Epithelial cell of proximal tubule (primary cell): ENCODE data around the gene BACE2. TPM values are rescaled to one million over a fixed set of nuclear protein-coding genes. Genes with fewer than 3 reads are reported as not detected.

Source experiments
- DNase-seq: peaks from one replicate; pipeline ENCODE4 v3.0.0-alpha.2; 2011; ENCODE audit warnings: low read depth
- H3K4me3 ChIP-seq: 2 replicates; pipeline ENCODE4 v1.5.1; 2011; ENCODE audit warnings: low read depth, mild to moderate bottlenecking, low read length
- CTCF ChIP-seq: conservative IDR thresholded peaks from 2 replicates; pipeline ENCODE4 v1.5.1; 2012; ENCODE audit warnings: low read depth, mild to moderate bottlenecking, low read length
- total RNA-seq: library from RNA; depleted of rRNA; stranded (reverse); fragments of >200 nt; gene quantifications from 2 replicates; pipeline ENCODE4 v1.2.3, GENCODE V29; 2015

BACE2 gene
- total RNA-seq, 1 donor from 2014 or later: 60.9 TPM

GRCh38 chr21:41318218-41318617 is 150.3 kb downstream of the BACE2 start:
- no peak for DNase-seq
- no peak for TF ChIP-seq CTCF
- no peak overlapping the region for H3K4me3 ChIP-seq

GRCh38 chr21:41319273-41319672 is 151.3 kb downstream of the BACE2 start:
- no peak overlapping the region for H3K4me3 ChIP-seq
- DNase-seq: no peak
- TF ChIP-seq CTCF: no peak

GRCh38 chr21:41321211-41321907 is 153.4 kb downstream of the BACE2 start:
- DNase-seq: no peak
- H3K4me3 ChIP-seq: no peak overlapping the region
- TF ChIP-seq CTCF: no peak

GRCh38 chr21:41321908-41322495 is 154.0 kb downstream of the BACE2 start:
- no peak for TF ChIP-seq CTCF
- H3K4me3 ChIP-seq: no peak overlapping the region
- DNase-seq: no peak

- H3K4me3 ChIP-seq: no peak overlapping the region
- no peak for TF ChIP-seq CTCF
- DNase-seq: no peak
These were observed 154.8 kb downstream of the BACE2 start for GRCh38 chr21:41322496-41323382.

GRCh38 chr21:41325138-41325912 is 157.4 kb downstream of the BACE2 start:
- H3K4me3 ChIP-seq: no peak overlapping the region
- DNase-seq: no peak
- TF ChIP-seq CTCF: no peak
